GM13977 (cell line): Measurements from ENCODE around the gene INPP5D.

Source experiments
- DNase-seq: peaks from one replicate; pipeline ENCODE4 v3.0.0; 2012; ENCODE audit warnings: low spot score
- in situ Hi-C: fragments of 300-500 bp; cut with MboI; formaldehyde crosslinking; loops from one replicate; pipeline ENCODE4 v1.12.0; 2022; ENCODE audit warnings: low sequenced_read_pairs, low pct_unique_long_range_greater_than_20kb, mixed read lengths, inconsistent platforms; ENCODE audit not compliant: unreplicated experiment
- TF ChIP-seq, protein P1 (sequence below): IDR thresholded peaks from 2 replicates; pipeline ENCODE4 v1.5.1; 2012; ENCODE audit warnings: mild to moderate bottlenecking, control low read depth; ENCODE audit not compliant: insufficient read depth; ENCODE audit errors: extremely low read depth, missing control alignments

The INPP5D gene

DNA sequence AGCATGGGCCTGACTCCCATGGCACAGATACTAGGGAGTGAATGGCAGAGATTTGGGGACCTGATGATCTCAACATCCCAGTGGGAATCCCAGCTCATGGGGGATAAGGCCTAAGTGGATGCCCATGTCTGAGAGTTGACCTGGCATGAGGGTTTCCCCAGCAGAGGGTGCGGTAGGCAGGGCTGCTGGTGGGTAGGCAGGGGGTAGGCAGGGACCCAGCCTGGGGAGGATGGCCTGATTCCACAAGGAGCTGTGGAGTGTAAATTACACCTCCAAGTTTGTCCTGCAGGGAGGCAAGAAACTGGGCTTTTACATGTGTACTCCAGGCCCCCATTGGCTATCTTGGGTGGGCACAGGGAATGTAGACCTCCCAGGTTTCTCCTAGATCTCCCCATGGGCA lies 46.9 kb downstream of the INPP5D start:
- TF ChIP-seq, protein P1, sequence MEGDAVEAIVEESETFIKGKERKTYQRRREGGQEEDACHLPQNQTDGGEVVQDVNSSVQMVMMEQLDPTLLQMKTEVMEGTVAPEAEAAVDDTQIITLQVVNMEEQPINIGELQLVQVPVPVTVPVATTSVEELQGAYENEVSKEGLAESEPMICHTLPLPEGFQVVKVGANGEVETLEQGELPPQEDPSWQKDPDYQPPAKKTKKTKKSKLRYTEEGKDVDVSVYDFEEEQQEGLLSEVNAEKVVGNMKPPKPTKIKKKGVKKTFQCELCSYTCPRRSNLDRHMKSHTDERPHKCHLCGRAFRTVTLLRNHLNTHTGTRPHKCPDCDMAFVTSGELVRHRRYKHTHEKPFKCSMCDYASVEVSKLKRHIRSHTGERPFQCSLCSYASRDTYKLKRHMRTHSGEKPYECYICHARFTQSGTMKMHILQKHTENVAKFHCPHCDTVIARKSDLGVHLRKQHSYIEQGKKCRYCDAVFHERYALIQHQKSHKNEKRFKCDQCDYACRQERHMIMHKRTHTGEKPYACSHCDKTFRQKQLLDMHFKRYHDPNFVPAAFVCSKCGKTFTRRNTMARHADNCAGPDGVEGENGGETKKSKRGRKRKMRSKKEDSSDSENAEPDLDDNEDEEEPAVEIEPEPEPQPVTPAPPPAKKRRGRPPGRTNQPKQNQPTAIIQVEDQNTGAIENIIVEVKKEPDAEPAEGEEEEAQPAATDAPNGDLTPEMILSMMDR, result no peak
- in situ Hi-C loops, result no loop called here
- DNase-seq, result no peak

DNA sequence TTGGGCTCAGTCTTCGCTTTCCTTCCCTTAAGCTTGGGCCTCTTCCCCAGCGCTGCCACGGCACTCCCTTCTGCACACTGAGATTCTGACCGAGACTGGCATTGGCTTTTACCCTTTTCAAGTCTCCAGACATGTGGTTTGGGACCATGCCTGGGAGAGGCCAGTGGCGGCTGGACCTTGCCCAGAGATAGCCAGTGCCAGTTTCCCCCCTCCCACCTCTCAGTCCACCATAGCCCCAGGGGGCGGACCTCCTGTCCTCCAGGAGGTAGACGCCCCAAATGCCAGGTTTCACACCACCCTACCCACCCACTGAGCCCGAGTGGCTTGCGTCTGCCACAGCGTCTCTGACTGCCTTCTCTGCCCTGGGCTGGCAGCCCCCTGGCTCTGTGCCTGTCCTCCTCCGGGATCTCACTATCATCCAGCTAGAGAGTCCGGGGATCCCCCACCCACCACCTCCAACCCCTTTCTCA lies 47.7 kb downstream of the INPP5D start:
- in situ Hi-C loops, result no loop called here
- TF ChIP-seq, protein P1, result no peak
- DNase-seq, result no peak

DNA sequence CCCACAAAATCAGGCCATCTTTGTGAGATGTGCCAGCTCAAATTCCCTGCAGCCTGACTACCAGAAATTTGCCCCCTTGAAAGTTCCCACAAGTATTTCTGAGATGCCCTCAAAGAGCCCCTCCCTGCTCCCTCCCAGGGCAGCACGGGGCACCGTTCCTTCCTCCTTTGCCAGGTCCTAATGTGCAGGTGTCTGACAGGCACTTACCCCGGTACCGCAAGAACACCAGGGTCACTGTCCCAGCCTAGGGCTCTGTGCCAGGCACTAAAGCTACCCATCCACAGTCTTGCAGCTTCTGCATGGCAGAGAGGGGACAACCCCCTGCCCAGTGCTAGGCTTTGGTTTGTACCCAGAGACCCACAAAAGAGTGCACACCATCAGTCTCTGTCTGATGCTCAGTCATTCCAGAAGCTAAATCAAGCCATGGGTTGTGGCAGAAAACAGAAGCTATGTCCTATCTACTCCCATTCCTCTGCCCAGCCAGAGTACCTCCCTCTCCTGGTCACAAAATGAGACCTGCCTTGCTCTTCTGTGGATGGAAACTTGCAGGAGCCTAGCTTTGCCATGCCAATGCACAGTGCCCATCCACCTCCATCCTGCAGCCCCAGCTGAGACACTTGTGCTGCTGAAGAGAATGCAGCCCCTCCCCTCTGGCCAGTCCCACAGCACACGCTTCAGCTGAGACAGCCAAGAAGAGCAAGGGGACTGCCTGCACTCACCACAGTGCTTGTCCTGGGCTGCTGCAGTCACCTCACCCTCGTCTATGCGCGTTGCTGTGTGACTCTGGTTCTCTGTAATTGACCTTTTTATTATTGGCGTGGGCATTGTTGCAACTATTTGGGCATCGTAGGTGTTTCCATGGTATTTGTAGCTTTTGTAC lies 48.7 kb downstream of the INPP5D start:
- in situ Hi-C loops, result no loop called here
- DNase-seq, result peak; percentile 65
- TF ChIP-seq, protein P1, result no peak

DNA sequence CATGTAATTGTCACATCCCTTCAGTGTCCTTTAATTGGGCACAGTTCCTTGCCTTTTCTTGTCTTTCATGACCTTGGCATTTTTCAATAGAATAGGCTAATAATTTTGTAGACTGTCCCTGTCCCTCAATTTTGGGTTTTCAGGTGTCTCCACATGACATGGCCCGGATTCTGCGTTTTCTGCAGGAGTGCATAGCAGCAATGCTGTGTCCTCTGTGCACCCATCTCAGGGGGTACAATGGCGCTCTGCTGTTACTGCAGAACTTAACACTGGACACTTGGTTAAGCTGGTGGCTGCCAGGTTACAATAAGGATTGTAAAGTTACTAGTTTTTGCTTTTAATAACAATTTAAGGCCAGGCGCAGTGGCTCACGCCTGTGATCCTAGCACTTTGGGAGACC lies 51.3 kb downstream of the INPP5D start:
- DNase-seq, result no peak
- in situ Hi-C loops, result no loop called here
- TF ChIP-seq, protein P1, result no peak

DNA sequence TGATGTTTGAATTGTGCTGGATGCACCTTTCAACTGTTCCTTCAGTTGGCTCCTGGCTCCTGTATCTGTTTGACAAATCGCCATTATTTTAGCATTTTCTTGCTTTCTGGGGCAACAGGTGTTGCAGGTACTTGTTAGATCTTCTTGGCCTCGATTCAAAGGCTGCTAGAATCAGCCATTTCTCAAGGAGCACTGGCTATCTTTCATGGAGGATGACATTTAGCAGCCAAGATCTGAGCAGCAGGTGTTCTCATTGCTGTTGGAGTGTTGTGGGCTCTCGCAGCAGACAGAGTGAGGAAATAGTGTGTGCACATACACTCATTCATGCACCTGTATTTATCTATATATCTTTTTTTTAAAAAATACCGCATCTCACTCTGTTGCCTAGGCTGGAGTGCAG lies 52.2 kb downstream of the INPP5D start:
- TF ChIP-seq, protein P1, result no peak
- DNase-seq, result no peak
- in situ Hi-C loops, result no loop called here

DNA sequence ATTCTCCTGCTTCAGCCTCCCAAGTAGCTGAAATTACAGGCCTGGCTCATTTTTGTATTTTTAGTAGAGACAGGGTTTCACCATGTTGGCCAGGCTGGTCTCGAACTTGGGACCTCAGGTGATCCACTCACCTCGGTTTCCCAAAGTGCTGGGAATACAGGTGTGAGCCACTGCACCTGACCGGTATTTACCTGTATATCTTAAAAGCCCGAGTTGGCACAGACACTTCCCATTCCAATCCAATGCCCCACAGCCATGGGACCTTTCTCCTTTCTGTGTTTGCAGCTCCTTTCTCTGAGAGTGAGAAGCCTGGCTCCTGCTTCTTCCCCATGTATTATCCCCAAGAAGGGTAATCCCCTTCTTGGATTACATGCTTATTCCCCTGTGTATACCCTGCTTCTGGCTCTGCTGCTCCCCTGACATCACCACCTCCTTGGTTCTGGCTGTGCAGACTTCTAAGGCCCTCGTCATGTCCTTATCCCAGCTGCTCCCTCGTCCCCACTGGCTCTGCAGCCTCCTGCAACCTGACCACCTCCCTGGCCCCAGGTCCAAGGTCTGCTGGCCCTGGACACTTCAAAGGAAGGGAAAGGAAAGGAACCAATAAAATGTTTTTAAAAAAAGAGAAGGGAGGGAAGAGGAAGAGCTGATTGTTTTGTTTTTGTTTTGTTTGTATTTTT lies 52.8 kb downstream of the INPP5D start:
- TF ChIP-seq, protein P1, result no peak
- in situ Hi-C loops, result no loop called here
- no peak for DNase-seq
